DND-41 (cell line): ENCODE results near the gene SMIM22.

Experiments used
- ATAC-seq: fragments of 200-7000 bp; cut with Tn5 transposase; 3 replicates; pipeline ENCODE4 v1.9.1; 2021; ENCODE audit warnings: low read depth; ENCODE audit not compliant: insufficient read depth
- DNase-seq: peaks from one replicate; pipeline ENCODE4 v3.0.0-alpha.2; 2020
- H2AFZ ChIP-seq: 2 replicates; pipeline ENCODE4 v1.6.0; 2012; ENCODE audit warnings: low read depth, low read length
- H3K27ac ChIP-seq: 2 replicates; pipeline ENCODE4 v1.5.1; 2012; ENCODE audit warnings: low read length, inconsistent platforms
- H3K27me3 ChIP-seq: fragments of 200-600 bp; sonication (generic); 2 replicates; pipeline ENCODE4 v1.6.0; 2012; ENCODE audit warnings: low read length, mild to moderate bottlenecking, inconsistent platforms; ENCODE audit not compliant: insufficient read depth, poor library complexity
- H3K36me3 ChIP-seq: 2 replicates; pipeline ENCODE4 v1.5.1; 2012; ENCODE audit warnings: low read length, inconsistent platforms; ENCODE audit not compliant: insufficient read depth
- H3K4me1 ChIP-seq: 2 replicates; pipeline ENCODE4 v1.5.1; 2012; ENCODE audit warnings: mild to moderate bottlenecking, low read length; ENCODE audit not compliant: insufficient read depth
- H3K4me2 ChIP-seq: 2 replicates; pipeline ENCODE4 v1.6.0; 2012; ENCODE audit warnings: mild to moderate bottlenecking, moderate library complexity, low read length, inconsistent platforms; ENCODE audit not compliant: insufficient read depth
- H3K4me3 ChIP-seq, 2 experiments: fragments of 200-600 bp in 1 of 2; shearing (Covaris generic) in 1 of 2; 2 replicates each; pipeline ENCODE4 v1.5.1; 2012 to 2016; ENCODE audit warnings: inconsistent platforms in 2 of 2, low read length in 2 of 2, mild to moderate bottlenecking in 2 of 2, low read depth in 1 of 2, moderate library complexity in 1 of 2
- H3K79me2 ChIP-seq: 2 replicates; pipeline ENCODE4 v1.6.0; 2012; ENCODE audit warnings: low read length, inconsistent platforms; ENCODE audit not compliant: insufficient read depth
- H3K9ac ChIP-seq: 2 replicates; pipeline ENCODE4 v1.6.0; 2012; ENCODE audit warnings: low read depth, mild to moderate bottlenecking, inconsistent platforms, low read length, moderate library complexity
- H3K9me3 ChIP-seq: 2 replicates; pipeline ENCODE4 v1.5.1; 2012; ENCODE audit warnings: low read length, moderate library complexity, mild to moderate bottlenecking, inconsistent platforms; ENCODE audit not compliant: insufficient read depth, severe bottlenecking
- H4K20me1 ChIP-seq: 2 replicates; pipeline ENCODE4 v1.6.0; 2012; ENCODE audit warnings: low read length; ENCODE audit not compliant: insufficient read depth
- EZH2 ChIP-seq: IDR thresholded peaks from 3 replicates; pipeline ENCODE4 v1.6.1; 2012; ENCODE audit warnings: borderline replicate concordance, low read depth, mild to moderate bottlenecking, moderate library complexity, low read length, inconsistent platforms; ENCODE audit not compliant: severe bottlenecking
- TF ChIP-seq, protein P1 (sequence below): IDR thresholded peaks from 2 replicates; pipeline ENCODE4 v1.5.1; 2012; ENCODE audit warnings: borderline replicate concordance, low read length, moderate library complexity, mild to moderate bottlenecking; ENCODE audit not compliant: poor library complexity, severe bottlenecking; ENCODE audit errors: extremely low read depth

The SMIM22 gene

DNA sequence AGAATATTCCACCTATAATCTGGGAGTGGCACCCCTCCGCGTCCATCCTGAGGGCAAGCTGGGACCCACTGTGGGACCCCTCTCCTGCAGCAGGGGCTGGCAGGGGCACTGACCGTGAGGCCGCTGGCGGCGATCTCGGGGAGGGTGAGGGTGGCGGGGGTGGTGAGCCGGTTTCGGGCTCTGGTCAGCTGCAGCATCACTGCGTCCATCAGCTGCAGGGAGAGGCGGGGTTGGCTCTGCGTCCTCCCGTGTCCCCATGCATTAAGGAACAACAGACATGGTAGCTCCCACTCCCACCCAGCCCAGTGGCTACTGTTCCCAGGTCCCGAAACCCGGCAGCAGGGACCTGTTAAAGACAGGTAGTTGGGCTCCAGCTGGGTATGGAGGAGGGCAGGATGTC lies 3.3 kb downstream of the SMIM22 start:
- Histone ChIP-seq H3K27me3 (no peaks in the 10 kb centered on the region), H2AFZ (no peak overlapping the region), H3K36me3 (no peaks in the 10 kb centered on the region), H3K4me2 (no peak overlapping the region), H3K79me2 (no peaks in the 10 kb centered on the region), H3K4me3 (no peak overlapping the region), H3K9ac (no peak overlapping the region), H3K27ac (no peak overlapping the region), H3K9me3 (no peaks in the 10 kb centered on the region), H3K4me1 (peaks cover 19% of the 10 kb centered on the region), H4K20me1 (peaks cover 6% of the 10 kb centered on the region; the same call in 1 of the 2 replicates)
- no peak for TF ChIP-seq EZH2
- TF ChIP-seq, protein P1, sequence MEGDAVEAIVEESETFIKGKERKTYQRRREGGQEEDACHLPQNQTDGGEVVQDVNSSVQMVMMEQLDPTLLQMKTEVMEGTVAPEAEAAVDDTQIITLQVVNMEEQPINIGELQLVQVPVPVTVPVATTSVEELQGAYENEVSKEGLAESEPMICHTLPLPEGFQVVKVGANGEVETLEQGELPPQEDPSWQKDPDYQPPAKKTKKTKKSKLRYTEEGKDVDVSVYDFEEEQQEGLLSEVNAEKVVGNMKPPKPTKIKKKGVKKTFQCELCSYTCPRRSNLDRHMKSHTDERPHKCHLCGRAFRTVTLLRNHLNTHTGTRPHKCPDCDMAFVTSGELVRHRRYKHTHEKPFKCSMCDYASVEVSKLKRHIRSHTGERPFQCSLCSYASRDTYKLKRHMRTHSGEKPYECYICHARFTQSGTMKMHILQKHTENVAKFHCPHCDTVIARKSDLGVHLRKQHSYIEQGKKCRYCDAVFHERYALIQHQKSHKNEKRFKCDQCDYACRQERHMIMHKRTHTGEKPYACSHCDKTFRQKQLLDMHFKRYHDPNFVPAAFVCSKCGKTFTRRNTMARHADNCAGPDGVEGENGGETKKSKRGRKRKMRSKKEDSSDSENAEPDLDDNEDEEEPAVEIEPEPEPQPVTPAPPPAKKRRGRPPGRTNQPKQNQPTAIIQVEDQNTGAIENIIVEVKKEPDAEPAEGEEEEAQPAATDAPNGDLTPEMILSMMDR, result no peak
- ATAC-seq, result no peak
- no peak for DNase-seq

DNA sequence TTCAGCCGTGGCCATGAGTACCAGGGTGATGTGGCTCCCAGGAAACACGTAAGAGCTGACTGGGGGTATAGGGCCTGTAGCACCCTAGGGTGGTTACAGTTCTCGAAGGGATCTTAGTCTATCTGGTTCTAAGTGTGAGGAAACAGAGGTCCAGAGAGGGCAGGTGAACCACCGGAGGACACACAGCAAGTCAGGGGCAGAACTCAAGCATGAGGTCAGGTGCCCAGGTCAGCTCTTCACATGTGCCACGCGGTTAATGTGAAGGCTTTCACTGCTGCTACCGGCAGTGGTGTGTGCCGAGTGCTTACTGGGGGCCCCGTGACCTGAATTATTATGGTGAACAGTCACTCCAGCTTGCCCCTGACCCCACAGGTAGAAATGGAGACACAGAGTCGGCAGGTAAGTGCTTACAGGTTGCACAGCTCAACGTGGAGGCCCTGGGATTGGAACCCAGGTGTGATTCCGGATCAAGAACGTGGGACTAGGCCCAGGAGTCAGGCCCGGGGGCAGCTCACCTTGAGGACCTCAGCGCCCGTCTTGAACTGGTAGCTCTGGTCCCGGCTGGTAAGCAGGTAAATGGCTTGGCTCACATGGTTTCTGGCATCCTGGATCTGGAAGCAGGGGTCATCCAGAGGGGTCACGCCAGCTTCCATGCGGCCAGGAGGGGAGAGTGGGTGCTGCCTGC lies 4.1 kb downstream of the SMIM22 start:
- H3K4me1 ChIP-seq, result peaks cover 24% of the 10 kb centered on the region

GRCh38 chr16:4800290-4801041 lies 5.3 kb downstream of the SMIM22 start:
- no peak overlapping the region for H3K4me3 ChIP-seq
- H3K36me3 ChIP-seq, result peaks cover 16% of the 10 kb centered on the region
- TF ChIP-seq, protein P1, result no peak
- no peaks in the 10 kb centered on the region for H3K9me3 ChIP-seq
- H3K4me2 ChIP-seq, result no peak overlapping the region
- DNase-seq (no peak), ATAC-seq (no peak)
- no peak overlapping the region for H2AFZ ChIP-seq
- H3K27ac ChIP-seq, result no peak overlapping the region
- H3K27me3 ChIP-seq, result no peaks in the 10 kb centered on the region
- peaks cover 24% of the 10 kb centered on the region for H3K4me1 ChIP-seq
- no peak overlapping the region for H3K9ac ChIP-seq
- no peaks in the 10 kb centered on the region for H3K79me2 ChIP-seq
- H4K20me1 ChIP-seq, result peaks cover 6% of the 10 kb centered on the region; the same call in 1 of the 2 replicates

More for the DNA sequence above, 4.1 kb downstream of the SMIM22 start:
- peaks cover 6% of the 10 kb centered on the region; the same call in 1 of the 2 replicates for H4K20me1 ChIP-seq
- H3K79me2 ChIP-seq, result no peaks in the 10 kb centered on the region
- H2AFZ ChIP-seq, result no peak overlapping the region
- no peak overlapping the region for H3K9ac ChIP-seq
- no peak overlapping the region for H3K4me2 ChIP-seq
- peaks cover 6% of the 10 kb centered on the region for H3K36me3 ChIP-seq
- no peak overlapping the region for H3K27ac ChIP-seq
- ATAC-seq (no peak), DNase-seq (no peak)
- H3K4me3 ChIP-seq, result no peak overlapping the region
- H3K27me3 ChIP-seq, result no peaks in the 10 kb centered on the region
- H3K9me3 ChIP-seq, result no peaks in the 10 kb centered on the region
- TF ChIP-seq EZH2, result no peak
- TF ChIP-seq, protein P1, result no peak
